Iris pigment epithelial cell (primary cell): ENCODE data around the gene GALM.
"Not testable (repeated sequence)": the region's sequence is repeated elsewhere in the genome, so short reads cannot be mapped to it uniquely, and the experiment has no call there.

ENCODE experiments used
- DNase-seq: peaks from one replicate; pipeline ENCODE4 v3.0.0-alpha.2; 2011; ENCODE audit warnings: low read depth

GALM gene

GRCh38 chr2:38740851-38741731, 75.2 kb downstream of the GALM start:
- peak; percentile 44 for DNase-seq

- no peak for DNase-seq
Measured at GRCh38 chr2:38742797-38743559, 77.1 kb downstream of the GALM start.

GRCh38 chr2:38743672-38744398, 77.9 kb downstream of the GALM start:
- no peak for DNase-seq

DNA sequence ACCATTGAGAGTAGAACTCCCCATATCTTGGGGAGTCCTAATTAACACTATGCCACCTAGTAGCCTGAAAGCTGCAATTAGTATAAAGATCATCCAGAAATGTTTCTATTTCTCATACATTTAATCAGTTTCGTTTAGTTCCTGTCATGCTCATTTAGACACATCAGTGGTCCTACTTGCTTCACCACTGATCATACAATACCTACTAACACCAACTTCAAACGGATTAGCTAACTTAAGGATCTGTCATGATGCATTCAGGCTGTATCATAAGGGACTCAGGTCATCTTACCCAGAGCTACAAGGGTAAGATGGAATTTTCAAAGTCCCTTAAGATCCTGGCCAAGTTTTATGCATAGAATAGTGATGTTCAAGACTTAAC, 78.5 kb downstream of the GALM start:
- no peak for DNase-seq

DNA sequence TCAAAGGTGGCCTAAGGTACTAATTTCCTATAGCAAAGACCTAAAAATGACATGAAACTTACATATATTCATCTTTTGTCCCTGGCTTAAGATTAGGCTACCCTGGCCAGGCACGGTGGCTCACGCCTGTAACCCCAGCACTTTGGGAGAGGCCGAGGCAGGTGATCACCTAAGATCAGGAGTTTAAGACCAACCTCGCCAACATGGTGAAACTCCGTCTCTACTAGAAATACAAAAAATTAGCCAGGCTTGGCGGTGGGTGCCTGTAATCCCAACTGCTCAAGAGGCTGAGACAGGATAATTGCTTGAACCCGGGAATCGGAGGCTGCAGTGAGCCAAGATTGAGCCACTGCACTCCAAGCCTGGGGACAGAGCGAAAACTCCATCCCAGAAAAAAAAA, 79.4 kb downstream of the GALM start:
- DNase-seq: no peak

GRCh38 chr2:38747007-38747424, 81.1 kb downstream of the GALM start:
- no peak for DNase-seq

DNA sequence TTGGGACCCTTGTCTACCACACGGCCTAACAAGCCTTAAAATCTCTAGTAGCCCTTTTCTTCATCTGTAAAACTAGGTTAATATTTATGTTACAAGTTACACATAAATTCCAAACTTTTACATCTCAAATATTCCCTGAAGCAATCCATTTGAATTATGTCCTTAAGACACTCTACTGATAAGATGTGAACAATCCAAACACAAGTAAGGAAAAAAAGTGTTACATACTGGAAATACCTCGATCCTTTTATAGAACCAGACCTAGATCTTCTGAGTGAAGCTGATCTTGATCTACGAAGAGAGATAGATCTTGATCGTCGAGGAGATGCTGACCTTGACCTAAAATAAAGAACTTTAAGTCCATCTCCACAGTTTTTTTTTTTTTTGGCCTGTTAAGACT, 81.9 kb downstream of the GALM start:
- no peak for DNase-seq

- no peak for DNase-seq
Measured at GRCh38 chr2:38748391-38748790, 82.5 kb downstream of the GALM start.

DNA sequence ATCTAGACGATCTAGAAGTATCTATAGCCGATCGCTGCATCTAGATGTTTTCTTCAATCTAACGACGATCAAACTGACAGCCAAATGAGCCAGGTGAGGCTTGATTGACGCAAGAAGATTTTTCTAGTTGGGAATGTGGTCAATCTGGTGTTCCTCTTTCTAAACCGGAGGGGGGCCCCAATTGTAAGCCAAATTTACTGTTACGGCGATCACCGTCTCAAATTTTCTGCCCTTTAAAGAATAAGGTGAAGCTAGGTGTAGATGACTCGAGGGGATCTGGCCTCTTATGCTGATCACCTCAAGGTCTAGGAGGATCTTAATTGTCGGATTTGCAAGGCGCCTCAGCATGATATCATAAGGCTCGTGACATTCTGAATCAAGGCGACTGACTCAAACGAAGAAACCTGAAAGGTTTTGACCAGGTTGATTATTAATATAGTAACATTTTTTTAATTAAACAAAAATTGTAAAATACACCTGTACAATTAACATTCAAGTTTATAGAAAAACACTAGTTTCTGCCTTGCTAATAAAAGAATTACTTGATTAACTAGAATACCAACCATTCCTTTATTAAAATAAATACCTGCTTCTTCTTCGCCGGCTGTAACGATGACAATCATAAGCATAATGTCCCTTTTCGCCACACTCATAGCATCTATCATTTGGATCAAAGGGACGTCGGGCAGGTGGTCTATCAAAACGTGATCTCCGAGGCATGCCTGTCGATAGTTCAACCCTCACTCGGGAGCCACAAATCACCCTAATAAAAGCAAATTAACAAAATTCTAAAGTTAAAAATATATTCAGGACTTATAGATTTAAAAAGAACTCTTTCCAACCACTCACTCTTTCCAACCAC, 83.3 kb downstream of the GALM start:
- DNase-seq: no peak

DNA sequence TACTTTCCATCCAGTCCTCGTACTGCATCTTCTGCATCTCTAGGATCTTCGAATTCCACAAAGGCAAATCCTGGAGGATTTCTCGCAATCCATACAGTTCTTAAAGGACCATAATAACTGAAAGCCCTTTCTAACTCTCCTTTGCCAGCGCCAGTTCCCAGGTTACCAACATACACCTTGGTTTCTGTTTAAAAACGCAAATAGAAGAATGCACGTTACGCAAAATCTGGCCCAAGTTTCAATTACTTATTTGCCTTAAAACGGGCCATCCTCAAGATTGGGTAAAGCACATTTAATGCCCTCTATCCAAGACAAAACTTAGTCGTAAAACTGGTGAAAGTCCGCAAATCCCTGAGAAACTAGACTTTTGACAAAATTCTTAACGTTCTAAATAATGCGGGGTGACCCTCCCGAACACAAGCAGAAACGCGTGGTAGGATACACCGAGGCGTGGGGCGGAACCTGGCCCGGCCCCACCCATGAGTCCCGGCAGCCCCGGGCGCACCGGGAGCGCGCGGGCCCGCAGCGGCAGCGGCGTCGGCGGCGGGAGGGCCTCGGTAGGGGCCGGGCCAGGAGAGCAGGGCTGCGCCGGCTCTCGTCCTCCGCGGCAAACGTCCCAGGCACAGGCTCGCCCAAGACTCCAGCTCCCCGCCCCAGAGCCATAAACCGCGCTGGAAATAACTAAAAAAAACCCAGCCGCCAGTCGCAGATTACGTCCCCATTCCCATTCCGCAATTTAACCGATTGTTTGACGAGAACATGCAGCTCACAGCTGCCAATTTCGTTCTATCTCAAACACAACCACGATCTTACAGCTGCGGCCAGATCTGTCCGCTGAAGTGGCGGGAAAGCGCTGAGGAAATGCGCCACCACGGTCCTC, 84.3 kb downstream of the GALM start:
- DNase-seq: peak; percentile 49

GRCh38 chr2:38750891-38751595, 85.1 kb downstream of the GALM start, which contains the start of gene SRSF7:
Gene SRSF7 (minus strand): TSS chr2:38751361. CDS start chr2:38751256, 105 bp downstream.
- DNase-seq: peak; percentile 99

- peak; percentile 39 for DNase-seq
Measured at GRCh38 chr2:38751596-38752410, 85.9 kb downstream of the GALM start.

DNA sequence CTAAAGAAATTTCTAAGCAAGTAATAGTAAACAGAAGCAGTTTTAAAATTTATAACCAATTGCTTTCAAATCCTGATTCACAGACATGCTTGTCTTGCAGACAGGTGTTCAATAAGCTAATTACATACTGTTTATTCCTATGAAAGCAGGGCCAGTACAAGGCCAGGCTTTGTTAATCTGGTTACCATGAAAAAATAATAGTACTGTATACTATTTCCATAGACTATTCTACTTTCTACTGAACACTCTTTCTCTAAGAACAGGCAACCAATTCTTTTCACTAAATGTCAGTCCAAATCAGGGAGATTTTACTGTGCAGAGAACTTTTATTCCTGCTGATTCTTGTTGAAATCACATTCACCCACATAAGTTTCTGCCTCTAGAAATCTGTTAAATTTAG, 88.1 kb downstream of the GALM start:
- DNase-seq: no peak

DNA sequence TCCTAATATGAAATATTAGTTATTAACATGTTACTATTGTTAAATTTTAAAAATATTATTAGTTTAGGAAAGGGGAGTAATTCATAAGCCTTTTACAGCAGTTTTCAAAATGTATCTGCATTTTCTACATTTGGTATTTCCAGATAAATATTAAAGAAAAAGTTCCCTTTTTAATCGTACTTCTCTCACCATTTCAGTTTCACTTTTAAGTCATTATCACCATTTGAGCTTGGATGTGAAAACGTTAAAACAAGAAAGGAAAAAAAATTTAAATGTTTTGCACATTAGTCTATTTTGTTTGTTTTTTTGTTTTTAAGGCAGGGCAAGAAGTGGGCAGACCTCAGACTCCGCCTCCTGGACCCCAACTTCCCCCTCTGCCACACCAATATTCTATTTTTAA, 88.6 kb downstream of the GALM start:
- DNase-seq: no peak

GRCh38 chr2:38755891-38756290, 90.0 kb downstream of the GALM start:
- DNase-seq: not testable (repeated sequence)

GRCh38 chr2:38763228-38763627, 97.3 kb downstream of the GALM start:
- no peak for DNase-seq

DNA sequence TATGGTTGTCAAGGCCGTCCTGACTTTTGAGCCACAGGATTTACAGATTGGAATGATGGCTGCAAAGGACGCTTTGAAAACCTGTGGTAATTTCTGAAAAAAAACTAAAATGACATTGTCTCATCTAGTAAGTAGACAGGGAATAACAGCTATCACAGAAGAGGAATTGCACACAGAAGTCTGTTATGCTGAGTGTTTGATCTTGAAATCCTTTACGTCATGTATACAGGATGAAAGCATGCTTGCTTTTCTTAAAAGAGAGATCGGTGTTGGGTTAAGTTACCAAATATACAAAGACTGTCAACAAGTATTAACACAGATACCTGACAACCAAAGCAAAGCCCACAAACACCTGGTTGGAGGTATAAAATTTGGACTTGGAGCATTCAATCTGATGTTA, 97.8 kb downstream of the GALM start:
- DNase-seq: no peak

- peak; percentile 84 for DNase-seq
Measured at GRCh38 chr2:38765149-38765548, 99.2 kb downstream of the GALM start.

- DNase-seq: no peak
Measured at GRCh38 chr2:38765551-38765950, 99.6 kb downstream of the GALM start.
